Measurements from ENCODE around the gene NLRP14. TPM values are rescaled to one million over a fixed set of nuclear protein-coding genes. Genes with fewer than 3 reads are reported as not detected.

NLRP14 gene
- total RNA-seq, 2 donors from 2014 or later, result 0.27 to 1.1 TPM

DNA sequence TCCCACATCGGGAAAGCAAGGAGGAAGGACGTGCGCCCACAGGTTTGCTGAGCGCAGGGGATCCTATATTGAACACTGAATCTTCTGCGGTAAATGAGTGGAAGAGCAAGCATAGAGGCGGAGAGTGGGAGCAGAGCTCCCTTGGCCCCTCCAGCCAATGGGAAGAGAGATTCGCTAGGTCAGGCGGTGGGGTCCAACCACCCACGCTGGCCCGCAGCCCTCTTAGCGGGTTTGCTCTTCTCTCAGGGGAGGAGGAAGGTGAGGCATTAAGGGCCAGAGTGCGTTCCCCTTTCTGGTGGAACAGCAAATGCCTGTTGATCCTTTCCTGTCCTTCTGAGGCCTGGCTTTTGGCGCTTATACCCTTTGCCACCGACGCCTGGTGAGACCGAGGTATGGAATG is 10.6 kb downstream of the NLRP14 start:
- Histone ChIP-seq H3K4me3 (no peak overlapping the region), H3K9me3 (no peaks in the 10 kb centered on the region), H3K4me1 (replicated peaks) (no peaks in the 10 kb centered on the region), H3K27me3 (replicated peaks; ENCODE audit: insufficient read depth) (no peaks in the 10 kb centered on the region), H3K27ac (no peak overlapping the region), H3K36me3 (no peaks in the 10 kb centered on the region)
- no peak for TF ChIP-seq POLR2AphosphoS5 (IDR thresholded peaks at IDR 0.05)
- no peak for TF ChIP-seq POLR2A (IDR thresholded peaks at IDR 0.05)
- TF ChIP-seq, protein P1, sequence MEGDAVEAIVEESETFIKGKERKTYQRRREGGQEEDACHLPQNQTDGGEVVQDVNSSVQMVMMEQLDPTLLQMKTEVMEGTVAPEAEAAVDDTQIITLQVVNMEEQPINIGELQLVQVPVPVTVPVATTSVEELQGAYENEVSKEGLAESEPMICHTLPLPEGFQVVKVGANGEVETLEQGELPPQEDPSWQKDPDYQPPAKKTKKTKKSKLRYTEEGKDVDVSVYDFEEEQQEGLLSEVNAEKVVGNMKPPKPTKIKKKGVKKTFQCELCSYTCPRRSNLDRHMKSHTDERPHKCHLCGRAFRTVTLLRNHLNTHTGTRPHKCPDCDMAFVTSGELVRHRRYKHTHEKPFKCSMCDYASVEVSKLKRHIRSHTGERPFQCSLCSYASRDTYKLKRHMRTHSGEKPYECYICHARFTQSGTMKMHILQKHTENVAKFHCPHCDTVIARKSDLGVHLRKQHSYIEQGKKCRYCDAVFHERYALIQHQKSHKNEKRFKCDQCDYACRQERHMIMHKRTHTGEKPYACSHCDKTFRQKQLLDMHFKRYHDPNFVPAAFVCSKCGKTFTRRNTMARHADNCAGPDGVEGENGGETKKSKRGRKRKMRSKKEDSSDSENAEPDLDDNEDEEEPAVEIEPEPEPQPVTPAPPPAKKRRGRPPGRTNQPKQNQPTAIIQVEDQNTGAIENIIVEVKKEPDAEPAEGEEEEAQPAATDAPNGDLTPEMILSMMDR (IDR thresholded peaks at IDR 0.05), result no peak
- 90% methylated on average over 16 of the region's 16 CpGs for WGBS
- no peak for DNase-seq (ENCODE audit: low spot score)
- intact Hi-C loops (cut with DNase I), result no loop called here

DNA sequence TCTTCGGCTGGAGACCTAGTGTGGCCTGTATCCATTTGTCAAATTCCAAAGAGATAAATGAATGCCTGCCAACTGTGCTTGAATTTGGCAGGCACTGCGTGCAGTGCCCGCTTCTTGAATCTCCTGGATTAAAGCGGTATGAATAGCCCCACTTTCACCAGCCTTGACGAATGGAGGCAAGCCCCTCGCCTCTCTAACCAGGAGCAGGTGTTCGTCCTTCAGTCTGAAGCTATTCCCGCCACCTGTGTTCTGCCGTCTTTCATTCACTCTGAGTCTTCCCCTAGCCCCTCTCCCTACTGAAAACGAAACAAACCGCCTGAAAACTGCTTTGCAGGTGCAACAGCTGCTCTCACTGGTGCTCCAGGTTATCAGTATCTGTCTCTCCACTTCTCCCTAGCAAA is 11.2 kb downstream of the NLRP14 start:
- Histone ChIP-seq H3K36me3 (no peaks in the 10 kb centered on the region), H3K4me1 (replicated peaks) (no peaks in the 10 kb centered on the region), H3K4me3 (no peak overlapping the region), H3K9me3 (no peaks in the 10 kb centered on the region), H3K27me3 (replicated peaks; ENCODE audit: insufficient read depth) (no peaks in the 10 kb centered on the region), H3K27ac (no peak overlapping the region)
- no peak for DNase-seq (ENCODE audit: low spot score)
- TF ChIP-seq POLR2A (IDR thresholded peaks at IDR 0.05) (no peak), POLR2AphosphoS5 (IDR thresholded peaks at IDR 0.05) (no peak)
- TF ChIP-seq, protein P1 (IDR thresholded peaks at IDR 0.05), result no peak
- intact Hi-C loops (cut with DNase I), result no loop called here
- WGBS, result 76% methylated on average over 11 of the region's 11 CpGs

DNA sequence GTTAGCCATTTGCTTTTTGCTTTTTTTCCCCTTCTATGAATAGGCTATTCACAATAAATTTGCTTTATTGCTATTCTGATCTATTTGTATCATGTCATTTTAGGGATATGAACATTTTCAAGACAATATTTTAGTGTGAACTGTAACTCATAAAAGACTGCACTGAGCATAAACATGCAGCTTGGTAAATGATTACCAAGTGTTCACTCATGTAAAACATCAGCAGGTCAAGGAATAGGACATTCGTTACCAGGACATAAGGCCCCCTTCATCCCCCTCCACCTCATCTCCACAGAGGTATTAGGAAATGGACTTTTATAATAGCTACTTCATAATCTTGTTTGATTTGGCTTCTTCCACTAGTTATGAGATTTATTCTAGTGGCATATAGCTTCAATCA is 12.4 kb downstream of the NLRP14 start:
- no peaks in the 10 kb centered on the region for H3K4me1 ChIP-seq (replicated peaks)
- no peaks in the 10 kb centered on the region for H3K36me3 ChIP-seq
- no peaks in the 10 kb centered on the region for H3K9me3 ChIP-seq
- TF ChIP-seq POLR2AphosphoS5 (IDR thresholded peaks at IDR 0.05) (no peak), POLR2A (IDR thresholded peaks at IDR 0.05) (no peak)
- TF ChIP-seq, protein P1 (IDR thresholded peaks at IDR 0.05), result no peak
- no peak overlapping the region for H3K27ac ChIP-seq
- H3K4me3 ChIP-seq, result no peak overlapping the region
- intact Hi-C loops (cut with DNase I), result no loop called here
- no peaks in the 10 kb centered on the region for H3K27me3 ChIP-seq (replicated peaks; ENCODE audit: insufficient read depth)
- DNase-seq (ENCODE audit: low spot score), result no peak
- WGBS, result 0% methylated on average over 1 of the region's 1 CpG

DNA sequence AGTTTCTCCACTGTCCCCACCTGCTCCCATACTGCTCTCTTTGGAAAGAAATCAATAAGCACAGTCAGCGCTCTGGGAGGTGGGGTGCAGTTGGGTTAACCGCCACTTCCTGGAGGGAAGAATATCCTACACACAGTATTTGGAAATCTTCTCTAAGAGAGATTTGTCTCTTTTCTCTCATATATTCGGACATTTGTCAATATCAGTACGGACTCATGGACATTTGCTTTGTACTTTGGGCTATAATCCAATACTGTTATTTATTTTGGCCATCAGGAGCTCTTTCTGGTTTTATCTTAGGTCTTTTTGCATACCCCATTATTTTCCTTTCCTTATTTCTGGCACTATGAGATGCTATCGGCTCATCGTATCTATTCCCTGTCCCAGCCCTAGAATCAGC is 13.7 kb downstream of the NLRP14 start:
- no peak for DNase-seq (ENCODE audit: low spot score)
- H3K4me3 ChIP-seq, result no peak overlapping the region
- TF ChIP-seq POLR2AphosphoS5 (IDR thresholded peaks at IDR 0.05) (no peak), POLR2A (IDR thresholded peaks at IDR 0.05) (no peak)
- TF ChIP-seq, protein P1 (IDR thresholded peaks at IDR 0.05), result no peak
- no peaks in the 10 kb centered on the region for H3K9me3 ChIP-seq
- no peaks in the 10 kb centered on the region for H3K36me3 ChIP-seq
- intact Hi-C loops (cut with DNase I), result no loop called here
- H3K27ac ChIP-seq, result no peak overlapping the region
- no peaks in the 10 kb centered on the region for H3K27me3 ChIP-seq (replicated peaks; ENCODE audit: insufficient read depth)
- H3K4me1 ChIP-seq (replicated peaks), result no peaks in the 10 kb centered on the region
- WGBS, result 86% methylated on average over 6 of the region's 6 CpGs

DNA sequence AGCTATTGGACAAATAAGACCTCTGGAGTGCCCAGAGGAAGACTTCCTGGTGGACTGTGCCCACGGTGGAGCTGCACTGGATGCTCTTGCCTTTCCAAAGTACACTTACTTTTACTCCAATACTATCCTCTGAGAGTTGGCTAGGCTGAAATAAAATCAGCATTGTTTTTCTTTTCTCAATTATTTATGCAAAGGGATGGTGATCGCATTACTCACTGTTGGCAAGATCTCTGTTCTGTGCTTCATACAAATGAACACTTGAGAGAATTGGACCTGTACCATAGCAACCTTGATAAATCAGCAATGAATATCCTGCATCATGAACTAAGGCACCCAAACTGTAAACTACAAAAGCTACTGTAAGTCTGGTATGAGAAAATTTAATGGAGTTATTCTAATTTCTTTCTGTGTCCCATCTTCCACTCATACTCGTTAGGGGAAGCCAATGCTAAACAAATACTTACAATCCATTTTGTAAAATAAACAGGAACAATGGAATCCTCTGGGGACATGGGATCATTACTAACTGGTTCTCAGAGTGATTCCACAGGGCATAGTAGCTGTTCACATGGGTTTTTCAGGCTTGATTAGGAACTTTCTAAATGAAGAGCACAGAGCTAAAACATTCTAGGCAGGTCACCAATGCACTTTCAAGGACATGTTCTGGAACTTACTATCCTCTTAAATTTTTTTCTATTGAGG is 26.3 kb downstream of the NLRP14 start:
- no peaks in the 10 kb centered on the region for H3K4me1 ChIP-seq (replicated peaks)
- DNase-seq (ENCODE audit: low spot score), result no peak
- no peaks in the 10 kb centered on the region for H3K27me3 ChIP-seq (replicated peaks; ENCODE audit: insufficient read depth)
- no peak overlapping the region for H3K27ac ChIP-seq
- WGBS, result 38% methylated on average over 3 of the region's 3 CpGs
- intact Hi-C loops (cut with DNase I), result no loop called here
- TF ChIP-seq, protein P1 (IDR thresholded peaks at IDR 0.05), result no peak
- TF ChIP-seq POLR2AphosphoS5 (IDR thresholded peaks at IDR 0.05) (no peak), POLR2A (IDR thresholded peaks at IDR 0.05) (no peak)
- H3K9me3 ChIP-seq, result no peaks in the 10 kb centered on the region
- no peak overlapping the region for H3K4me3 ChIP-seq
- H3K36me3 ChIP-seq, result no peaks in the 10 kb centered on the region

All from prostate gland (tissue), 2 donors.